Activated CD4-positive, alpha-beta T cell treated with anti-CD3 and anti-CD28 coated beads, Interleukin-2, amount 50 U/mL, for 24 hours (primary cell): ENCODE measurements around the gene ZGPAT.
A peak's percentile ranks its signal among the peaks of the same experiment; 100 is the strongest.

ENCODE experiments used
- DNase-seq, 2 donors: peaks; one replicate each; pipeline ENCODE4 v3.0.0-alpha.2; 2020; ENCODE audit warnings: low read depth in 1 of 2, low spot score in 1 of 2

ZGPAT gene

DNA sequence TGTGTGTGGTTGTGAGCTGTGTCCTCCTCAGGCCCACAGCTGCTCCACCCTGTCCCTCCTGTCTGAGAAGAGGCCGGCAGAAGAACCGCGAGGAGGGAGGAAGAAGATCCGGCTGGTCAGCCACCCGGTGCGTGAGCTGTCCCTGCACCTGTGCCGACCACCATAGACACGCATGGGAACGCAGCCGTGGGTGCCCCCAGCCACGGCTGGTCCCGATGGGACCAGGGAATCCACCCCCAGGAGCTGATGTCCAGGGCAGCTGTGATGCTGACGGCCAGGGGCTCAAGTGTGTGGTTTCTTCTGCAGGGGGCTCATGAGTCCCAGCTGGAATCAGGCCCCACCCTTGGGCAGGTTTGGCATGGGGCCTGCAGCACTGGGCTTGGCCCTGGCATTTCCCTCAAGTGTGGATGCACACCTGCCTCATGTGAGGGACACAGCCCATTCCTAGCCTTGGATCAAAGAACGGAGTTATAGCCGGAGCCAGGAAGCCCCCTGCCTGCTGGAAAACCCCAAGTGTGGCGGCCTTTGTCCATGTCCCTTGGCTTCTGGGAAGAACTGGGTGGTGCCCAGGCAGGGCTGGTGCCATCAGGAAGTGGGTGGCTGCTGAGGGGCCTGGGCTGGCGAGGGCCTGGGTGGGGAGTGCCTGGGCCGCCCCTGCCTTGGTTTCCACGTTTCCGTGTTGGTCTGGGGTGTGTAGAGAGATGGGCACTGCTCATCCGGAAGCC is 16.0 kb upstream of the ZGPAT start:
- DNase-seq: no peak

DNA sequence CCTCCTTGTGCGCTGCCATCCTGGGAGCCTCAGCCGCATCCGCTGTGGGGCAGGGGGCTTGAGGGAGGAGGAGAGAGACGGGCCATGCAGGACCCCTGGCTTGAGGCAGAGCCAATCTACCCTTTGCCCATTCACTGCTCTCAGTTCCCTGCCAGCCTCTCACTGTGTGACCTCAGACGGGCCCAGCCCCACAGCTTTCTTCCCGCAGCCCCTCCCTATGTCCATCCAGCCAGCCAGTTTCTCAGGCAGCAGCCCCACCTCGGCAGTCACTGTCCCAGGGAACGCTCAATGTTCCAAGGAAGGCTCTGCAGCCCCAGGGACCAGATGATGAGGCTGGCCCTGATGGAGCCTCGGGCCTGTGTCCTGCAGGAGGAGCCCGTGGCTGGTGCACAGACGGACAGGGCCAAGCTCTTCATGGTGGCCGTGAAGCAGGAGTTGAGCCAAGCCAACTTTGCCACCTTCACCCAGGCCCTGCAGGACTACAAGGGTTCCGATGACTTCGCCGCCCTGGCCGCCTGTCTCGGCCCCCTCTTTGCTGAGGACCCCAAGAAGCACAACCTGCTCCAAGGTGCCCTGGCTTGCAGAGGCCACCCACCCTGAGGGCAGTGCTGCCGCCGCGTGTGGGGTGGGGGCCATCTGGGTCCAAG is 15.3 kb upstream of the ZGPAT start:
- DNase-seq: no peak

DNA sequence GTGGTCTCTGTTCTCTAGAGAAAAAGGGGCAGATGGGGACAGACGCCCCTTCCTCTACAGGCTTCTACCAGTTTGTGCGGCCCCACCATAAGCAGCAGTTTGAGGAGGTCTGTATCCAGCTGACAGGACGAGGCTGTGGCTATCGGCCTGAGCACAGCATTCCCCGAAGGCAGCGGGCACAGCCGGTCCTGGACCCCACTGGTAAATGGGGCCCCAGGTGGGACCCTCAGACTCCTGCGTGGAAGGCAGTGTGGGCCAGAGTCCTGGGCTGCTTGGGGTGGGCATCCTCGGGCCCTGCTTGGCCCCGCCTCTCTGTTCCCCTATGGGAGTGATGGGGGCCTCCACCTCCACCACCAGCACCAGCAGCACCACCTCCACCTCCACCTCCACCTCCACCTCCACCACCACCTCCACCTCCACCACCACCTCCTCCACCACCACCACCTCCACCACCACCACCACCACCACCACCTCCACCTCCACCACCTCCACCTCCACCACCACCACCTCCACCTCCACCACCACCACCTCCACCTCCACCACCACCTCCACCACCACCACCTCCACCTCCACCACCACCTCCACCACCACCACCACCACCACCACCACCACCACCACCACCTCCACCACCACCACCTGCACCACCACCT is 14.6 kb upstream of the ZGPAT start:
- DNase-seq: no peak

DNA sequence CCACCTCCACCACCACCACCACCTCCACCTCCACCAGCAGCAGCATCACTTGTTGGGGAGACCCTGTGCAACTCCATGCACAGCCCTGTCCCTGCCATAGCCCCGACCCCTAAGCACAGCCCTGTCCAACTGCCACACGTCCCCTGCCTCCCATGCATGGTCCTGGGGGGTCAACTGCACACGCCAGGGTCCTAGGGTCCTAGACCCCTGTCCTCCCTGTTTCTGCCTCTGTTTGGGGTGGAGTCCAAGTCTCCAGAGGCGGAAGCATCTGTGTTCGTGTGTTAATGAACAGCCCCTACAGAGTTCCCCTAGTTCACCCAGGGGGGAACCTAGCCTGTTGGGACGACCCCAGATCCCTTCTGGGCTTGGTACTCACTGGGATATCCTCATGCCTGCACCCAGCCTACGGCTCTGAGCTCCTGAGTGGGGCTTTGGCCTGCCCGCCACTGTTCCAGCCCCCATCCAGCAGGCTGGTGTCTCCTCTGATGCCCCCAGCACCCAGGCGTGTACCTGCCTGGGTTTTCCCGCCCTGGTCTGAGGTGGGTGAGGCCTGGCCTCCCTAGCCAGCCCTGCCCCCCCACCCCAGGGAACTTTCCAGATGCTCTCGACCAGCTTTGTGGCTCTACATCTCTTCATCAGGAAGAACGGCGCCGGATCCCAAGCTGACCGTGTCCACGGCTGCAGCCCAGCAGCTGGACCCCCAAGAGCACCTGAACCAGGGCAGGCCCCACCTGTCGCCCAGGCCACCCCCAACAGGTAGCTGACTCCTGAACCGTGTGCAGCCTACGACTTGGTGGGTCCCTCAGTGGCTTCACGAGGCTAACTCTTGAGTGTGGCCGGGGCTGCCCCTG is 13.9 kb upstream of the ZGPAT start:
- no peak for DNase-seq

DNA sequence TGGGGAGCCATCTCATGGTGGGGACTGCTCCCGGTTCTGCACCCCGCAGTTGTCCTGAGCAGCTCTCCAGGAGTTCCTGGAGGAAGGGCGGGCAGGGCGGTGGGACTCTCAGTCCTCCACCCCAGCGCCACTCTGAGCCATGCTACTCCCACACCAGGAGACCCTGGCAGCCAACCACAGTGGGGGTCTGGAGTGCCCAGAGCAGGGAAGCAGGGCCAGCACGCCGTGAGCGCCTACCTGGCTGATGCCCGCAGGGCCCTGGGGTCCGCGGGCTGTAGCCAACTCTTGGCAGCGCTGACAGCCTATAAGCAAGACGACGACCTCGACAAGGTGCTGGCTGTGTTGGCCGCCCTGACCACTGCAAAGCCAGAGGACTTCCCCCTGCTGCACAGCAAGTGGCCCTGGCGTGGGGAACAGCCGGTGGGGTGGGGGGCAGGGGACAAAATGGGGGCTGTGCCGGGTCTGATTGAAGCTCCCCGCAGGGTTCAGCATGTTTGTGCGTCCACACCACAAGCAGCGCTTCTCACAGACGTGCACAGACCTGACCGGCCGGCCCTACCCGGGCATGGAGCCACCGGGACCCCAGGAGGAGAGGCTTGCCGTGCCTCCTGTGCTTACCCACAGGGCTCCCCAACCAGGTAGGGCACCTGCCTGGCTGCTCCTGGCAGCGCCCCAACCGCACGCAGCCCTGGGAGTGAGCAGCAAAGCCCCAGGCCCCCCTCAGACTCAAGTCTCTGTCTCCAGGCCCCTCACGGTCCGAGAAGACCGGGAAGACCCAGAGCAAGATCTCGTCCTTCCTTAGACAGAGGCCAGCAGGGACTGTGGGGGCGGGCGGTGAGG is 13.0 kb upstream of the ZGPAT start:
- no peak for DNase-seq

DNA sequence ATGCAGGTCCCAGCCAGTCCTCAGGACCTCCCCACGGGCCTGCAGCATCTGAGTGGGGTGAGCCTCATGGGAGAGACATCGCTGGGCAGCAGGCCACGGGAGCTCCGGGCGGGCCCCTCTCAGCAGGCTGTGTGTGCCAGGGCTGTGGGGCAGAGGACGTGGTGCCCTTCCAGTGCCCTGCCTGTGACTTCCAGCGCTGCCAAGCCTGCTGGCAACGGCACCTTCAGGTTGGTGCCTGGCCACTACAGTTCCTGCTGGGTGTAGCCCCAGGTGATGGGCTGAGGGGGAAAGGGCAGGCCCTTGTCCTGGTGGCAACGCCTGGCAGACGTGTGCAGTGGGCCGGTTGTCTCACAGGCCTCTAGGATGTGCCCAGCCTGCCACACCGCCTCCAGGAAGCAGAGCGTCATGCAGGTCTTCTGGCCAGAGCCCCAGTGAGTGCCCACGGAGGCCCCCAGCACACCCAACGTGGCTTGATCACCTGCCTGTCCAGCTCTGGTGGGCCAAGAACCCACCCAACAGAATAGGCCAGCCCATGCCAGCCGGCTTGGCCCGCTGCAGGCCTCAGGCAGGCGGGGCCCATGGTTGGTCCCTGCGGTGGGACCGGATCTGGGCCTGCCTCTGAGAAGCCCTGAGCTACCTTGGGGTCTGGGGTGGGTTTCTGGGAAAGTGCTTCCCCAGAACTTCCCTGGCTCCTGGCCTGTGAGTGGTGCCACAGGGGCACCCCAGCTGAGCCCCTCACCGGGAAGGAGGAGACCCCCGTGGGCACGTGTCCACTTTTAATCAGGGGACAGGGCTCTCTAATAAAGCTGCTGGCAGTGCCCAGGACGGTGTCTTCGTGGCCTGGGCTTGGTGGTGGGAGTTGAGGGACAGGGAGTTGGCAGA is 12.2 kb upstream of the ZGPAT start:
- DNase-seq: no peak

DNA sequence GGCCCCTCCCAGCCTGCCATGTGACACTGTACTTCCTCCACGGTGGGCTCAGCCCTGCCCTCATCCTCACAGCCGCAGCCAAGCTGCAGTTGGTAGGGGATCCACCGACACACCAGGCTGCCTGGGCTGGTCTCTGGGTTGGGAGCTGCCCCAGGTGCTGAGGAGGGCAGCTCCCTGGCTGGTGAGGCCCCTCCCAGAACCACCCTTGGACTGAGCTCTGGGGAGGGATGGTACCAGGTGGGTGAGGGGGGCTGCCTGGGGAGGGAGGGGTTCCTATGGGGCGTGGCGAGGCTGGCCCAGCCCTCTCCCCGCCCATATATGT is 11.6 kb upstream of the ZGPAT start:
- no peak for DNase-seq

DNA sequence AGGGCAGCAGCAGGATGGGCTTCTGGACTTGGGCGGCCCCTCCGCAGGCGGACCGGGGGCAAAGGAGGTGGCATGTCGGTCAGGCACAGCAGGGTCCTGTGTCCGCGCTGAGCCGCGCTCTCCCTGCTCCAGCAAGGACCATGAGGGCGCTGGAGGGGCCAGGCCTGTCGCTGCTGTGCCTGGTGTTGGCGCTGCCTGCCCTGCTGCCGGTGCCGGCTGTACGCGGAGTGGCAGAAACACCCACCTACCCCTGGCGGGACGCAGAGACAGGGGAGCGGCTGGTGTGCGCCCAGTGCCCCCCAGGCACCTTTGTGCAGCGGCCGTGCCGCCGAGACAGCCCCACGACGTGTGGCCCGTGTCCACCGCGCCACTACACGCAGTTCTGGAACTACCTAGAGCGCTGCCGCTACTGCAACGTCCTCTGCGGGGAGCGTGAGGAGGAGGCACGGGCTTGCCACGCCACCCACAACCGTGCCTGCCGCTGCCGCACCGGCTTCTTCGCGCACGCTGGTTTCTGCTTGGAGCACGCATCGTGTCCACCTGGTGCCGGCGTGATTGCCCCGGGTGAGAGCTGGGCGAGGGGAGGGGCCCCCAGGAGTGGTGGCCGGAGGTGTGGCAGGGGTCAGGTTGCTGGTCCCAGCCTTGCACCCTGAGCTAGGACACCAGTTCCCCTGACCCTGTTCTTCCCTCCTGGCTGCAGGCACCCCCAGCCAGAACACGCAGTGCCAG is 11.0 kb upstream of the ZGPAT start, which contains the start of gene TNFRSF6B:
Gene TNFRSF6B (plus strand): TSS at position 25 of the 729 bp plus-strand sequence. CDS start 116 bp downstream, at position 141.
- no peak for DNase-seq

DNA sequence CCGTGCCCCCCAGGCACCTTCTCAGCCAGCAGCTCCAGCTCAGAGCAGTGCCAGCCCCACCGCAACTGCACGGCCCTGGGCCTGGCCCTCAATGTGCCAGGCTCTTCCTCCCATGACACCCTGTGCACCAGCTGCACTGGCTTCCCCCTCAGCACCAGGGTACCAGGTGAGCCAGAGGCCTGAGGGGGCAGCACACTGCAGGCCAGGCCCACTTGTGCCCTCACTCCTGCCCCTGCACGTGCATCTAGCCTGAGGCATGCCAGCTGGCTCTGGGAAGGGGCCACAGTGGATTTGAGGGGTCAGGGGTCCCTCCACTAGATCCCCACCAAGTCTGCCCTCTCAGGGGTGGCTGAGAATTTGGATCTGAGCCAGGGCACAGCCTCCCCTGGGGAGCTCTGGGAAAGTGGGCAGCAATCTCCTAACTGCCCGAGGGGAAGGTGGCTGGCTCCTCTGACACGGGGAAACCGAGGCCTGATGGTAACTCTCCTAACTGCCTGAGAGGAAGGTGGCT is 10.4 kb upstream of the ZGPAT start:
- DNase-seq: no peak

DNA sequence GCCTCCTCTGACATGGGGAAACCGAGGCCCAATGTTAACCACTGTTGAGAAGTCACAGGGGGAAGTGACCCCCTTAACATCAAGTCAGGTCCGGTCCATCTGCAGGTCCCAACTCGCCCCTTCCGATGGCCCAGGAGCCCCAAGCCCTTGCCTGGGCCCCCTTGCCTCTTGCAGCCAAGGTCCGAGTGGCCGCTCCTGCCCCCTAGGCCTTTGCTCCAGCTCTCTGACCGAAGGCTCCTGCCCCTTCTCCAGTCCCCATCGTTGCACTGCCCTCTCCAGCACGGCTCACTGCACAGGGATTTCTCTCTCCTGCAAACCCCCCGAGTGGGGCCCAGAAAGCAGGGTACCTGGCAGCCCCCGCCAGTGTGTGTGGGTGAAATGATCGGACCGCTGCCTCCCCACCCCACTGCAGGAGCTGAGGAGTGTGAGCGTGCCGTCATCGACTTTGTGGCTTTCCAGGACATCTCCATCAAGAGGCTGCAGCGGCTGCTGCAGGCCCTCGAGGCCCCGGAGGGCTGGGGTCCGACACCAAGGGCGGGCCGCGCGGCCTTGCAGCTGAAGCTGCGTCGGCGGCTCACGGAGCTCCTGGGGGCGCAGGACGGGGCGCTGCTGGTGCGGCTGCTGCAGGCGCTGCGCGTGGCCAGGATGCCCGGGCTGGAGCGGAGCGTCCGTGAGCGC is 9.8 kb upstream of the ZGPAT start:
- no peak for DNase-seq

DNA sequence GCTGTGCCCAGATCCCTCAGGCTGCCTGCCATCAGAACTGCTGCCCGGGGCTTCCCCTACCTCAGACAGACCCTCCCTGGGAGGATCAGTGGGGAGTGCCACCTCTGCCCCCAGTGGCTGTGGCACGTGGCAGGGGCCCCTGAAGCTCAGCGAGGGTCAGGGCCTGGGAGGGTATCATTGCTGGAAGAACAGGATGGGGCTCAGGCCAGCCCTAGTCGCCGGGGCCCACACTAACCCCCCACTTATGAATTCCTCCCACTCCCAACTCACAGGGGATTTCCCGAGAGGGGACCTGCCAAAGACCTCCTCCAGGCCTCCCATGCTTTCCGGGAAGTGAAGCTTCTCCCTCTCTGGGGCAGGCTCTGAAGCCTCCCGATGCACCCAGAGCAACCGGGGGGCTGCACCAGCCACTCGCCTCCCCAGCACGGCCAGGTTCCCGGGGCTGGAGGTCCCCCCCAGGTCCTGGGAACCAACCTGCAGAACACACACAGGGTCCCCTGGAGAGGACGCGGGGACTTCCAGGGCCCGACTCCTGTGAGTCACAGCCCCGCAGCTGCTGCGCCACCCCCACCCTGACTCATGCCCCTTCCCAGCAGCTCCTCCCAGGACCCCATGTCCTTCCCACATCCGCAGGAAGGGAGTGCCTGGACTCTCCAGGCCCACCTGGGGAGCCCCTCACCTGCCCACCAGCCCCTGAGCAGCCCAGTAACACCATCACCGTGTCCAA is 8.9 kb upstream of the ZGPAT start:
- DNase-seq: peak in 1 of 2 donors; percentile 36

DNA sequence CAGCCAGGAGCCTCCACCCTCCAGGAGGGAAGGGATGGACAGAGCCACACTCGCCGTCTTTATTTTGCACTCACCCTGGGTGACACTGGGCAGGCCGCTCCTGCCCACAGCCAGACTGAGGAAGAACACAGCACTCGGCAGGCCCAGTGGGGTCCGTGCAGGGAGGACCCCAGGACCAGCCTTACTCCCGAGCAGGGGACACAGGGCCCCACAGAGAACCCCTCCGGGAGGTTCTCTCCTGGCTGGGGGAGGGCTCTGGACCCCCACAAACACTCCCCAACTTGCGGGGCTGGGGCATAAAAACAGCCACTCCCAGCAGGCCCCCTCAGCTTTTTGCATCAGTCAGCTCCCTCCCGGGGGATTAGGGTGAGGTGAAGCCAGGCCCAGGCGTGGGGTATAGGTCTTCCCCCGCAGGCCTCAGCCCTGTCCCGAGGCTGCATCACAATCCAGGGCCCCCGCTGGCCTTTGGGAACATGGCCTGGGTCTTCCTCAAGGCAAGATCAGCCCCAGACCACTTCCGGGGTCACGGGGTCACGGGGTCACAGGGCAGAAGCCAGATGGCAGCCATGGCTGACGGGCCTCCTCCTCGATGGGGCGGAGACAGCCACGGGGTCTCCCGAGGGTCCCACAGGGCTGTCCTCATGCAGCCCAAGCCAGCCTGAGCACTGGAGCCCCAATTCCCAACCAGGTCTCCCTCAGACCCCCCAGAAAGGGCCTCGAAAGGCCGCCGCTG is 8.2 kb upstream of the ZGPAT start:
- DNase-seq: no peak

DNA sequence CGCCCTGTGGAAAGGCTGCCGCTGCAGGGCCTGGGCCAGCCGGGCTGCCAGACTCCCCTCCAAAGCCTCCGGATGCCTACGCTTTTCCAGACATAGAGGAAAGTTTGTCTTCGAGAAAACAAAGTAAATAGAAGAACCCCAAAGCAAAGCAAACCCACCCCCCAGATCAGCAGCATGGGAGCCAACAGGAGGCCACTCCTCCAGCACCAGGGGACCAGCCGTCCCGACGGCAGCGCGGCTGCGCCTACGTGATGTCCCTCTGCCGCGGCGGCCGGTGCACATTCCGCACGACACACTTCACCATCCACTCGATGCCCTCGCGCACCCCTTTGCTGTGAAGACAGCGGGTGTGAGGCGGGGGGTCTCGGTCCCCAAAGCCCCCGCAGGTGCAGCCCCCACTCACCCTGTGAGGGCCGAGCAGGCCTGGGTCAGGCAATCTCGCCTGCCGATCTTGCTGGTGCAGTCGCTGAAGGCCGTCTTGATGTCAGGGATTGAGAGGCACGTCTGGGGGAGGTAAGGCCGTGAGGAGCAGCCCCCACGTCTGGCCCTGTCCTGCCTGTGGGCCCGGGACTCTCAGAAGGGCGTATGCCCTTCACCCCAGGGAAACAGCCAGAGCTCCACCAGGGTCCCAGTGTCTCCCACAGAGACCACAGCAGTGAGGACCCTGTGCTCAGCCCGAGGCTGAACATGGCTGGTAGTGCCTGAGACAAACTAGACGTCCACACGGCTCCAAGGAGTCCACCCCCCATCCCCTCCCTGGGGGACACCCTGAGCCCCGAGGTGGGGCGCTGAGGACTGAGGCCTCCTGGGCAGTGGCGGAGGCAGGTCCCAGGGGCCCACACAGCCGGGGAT is 7.4 kb upstream of the ZGPAT start:
- no peak for DNase-seq

DNA sequence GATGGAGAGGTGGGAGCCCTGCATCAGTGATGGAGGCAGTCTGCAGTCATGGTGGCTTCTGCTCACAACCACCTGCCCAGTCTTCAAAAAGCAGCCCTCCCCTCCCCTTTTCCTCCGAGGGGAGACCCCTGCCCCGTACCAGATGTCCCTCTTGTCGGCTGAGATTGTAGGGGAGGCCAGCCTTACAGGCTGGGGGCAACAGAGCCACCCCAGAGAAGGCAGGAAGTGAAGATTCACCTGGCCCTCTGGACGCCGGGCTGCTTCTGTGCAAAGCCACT is 6.8 kb upstream of the ZGPAT start:
- DNase-seq: no peak

DNA sequence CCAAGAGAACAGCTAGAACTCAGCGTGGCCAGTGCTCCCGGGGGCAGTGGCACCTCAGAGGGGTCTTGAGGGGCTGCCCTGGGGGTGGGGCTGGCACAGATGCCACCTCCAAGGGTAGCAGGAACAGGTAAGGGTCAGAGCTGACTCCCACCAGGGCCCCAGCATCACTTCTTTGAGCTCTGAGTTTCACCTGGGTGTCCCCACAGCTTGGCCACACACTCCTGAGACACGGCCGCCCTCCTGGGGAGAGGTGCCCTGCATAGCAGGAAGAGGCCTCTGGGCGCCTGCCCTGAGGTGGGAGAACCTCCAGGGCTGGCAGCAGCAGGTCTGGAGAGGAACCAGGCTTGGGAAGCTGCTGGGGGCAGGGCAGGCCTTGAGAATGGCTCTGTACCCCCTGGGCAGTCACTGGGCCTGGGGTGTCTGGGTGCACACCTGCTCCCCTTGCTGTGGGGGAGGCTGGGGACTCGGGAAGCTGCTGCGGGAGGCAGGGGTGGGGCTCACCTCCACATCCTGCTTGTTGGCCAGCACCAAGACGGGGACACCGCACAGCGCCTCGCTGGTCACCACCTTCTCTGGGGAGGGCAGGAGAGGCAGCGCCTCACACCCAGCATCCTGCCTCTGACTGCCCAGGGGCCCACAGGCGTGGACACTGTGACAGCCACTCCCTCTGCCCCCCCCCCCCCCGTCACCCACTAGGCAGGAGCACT is 6.4 kb upstream of the ZGPAT start:
- no peak for DNase-seq
